Measurements from ENCODE around the gene PLAAT4.
A peak's percentile ranks its signal among the peaks of the same experiment; 100 is the strongest.

PLAAT4 gene

GRCh38 chr11:63557570-63557969 lies 21.0 kb downstream of the PLAAT4 start:
- DNase-seq (ENCODE audit: low read depth): no peak
- H3K4me3 ChIP-seq (ENCODE audit: low read depth, low read length): no peak overlapping the region
- TF ChIP-seq, protein P1, sequence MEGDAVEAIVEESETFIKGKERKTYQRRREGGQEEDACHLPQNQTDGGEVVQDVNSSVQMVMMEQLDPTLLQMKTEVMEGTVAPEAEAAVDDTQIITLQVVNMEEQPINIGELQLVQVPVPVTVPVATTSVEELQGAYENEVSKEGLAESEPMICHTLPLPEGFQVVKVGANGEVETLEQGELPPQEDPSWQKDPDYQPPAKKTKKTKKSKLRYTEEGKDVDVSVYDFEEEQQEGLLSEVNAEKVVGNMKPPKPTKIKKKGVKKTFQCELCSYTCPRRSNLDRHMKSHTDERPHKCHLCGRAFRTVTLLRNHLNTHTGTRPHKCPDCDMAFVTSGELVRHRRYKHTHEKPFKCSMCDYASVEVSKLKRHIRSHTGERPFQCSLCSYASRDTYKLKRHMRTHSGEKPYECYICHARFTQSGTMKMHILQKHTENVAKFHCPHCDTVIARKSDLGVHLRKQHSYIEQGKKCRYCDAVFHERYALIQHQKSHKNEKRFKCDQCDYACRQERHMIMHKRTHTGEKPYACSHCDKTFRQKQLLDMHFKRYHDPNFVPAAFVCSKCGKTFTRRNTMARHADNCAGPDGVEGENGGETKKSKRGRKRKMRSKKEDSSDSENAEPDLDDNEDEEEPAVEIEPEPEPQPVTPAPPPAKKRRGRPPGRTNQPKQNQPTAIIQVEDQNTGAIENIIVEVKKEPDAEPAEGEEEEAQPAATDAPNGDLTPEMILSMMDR (IDR thresholded peaks at IDR 0.05; ENCODE audit: insufficient read depth, low read depth, low read length, missing control alignments): no peak

DNA sequence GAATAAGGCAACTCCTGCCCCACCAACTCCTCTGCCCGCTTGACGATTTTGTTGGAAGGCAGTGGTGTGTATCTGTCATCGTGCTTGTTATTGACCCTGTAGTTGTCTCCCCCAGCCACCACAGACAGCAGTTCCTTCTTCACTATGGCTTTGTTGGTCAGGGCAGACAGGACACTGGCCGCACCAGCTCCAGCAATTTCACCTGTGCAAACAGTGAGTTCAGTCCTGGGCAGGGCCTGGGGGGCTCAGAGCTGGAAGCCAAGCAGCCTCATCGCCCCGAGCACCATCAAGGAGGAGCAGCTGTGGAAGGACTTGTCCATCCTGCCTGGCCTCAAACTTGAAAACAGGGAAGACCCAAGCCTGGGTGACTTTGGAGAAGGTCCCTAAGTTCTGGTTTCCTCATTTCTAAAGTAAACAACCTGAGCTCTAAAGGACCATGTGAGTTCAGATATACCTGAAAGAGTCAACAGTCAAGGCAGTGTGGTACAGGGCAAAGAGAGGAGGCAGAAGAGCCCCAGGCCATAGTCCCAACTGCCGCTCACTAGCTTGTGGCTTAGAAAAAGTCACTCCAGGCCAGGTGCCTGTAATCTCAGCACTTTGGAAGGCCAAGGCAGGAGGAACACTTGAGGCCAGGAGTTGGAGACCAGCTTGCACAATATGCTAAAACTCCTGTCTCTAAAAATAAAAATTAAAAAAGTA lies 22.0 kb downstream of the PLAAT4 start:
- no peak for DNase-seq (ENCODE audit: low read depth)
- no peak overlapping the region for H3K4me3 ChIP-seq (ENCODE audit: low read depth, low read length)
- TF ChIP-seq, protein P1 (IDR thresholded peaks at IDR 0.05; ENCODE audit: insufficient read depth, low read depth, low read length, missing control alignments): no peak

DNA sequence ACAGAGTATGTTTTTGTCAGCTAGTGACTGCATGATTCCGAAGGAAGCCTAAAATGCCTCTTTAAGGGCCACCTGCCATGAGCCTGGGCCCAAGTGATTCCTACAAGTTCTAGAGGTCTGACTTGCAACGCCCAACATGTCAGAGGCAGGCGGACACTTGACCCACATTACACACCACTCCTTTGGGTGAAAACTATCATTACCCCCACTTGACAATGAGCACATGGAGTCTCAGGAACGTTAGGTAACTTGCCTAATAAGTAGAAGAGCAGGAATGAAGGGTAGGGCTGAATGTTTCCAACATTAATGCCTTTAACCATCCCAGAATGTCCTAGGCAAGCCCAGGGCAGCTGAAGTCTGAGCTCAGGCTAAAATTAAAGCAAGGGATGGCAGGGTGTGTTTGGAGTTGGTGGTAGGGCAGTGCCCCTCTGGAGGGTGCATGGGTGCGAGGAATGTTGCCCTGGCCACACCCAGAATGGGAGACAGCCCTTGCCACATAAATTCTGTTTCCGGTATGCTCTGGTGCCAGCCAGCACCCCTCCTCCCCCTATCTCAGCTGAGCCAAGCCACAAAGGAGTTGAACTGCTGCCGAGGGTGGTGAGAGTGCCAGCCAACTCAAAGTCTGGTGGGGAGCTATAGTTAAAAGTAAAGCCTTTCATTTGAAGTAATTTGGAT lies 24.0 kb downstream of the PLAAT4 start:
- DNase-seq (ENCODE audit: low read depth): no peak
- no peak overlapping the region for H3K4me3 ChIP-seq (ENCODE audit: low read depth, low read length)
- TF ChIP-seq, protein P1 (IDR thresholded peaks at IDR 0.05; ENCODE audit: insufficient read depth, low read depth, low read length, missing control alignments): no peak

GRCh38 chr11:63563201-63564055 lies 26.8 kb downstream of the PLAAT4 start, which contains the start of gene PLAAT2:
Gene PLAAT2 (minus strand): TSS chr11:63563379. CDS start chr11:63563324, 55 bp downstream.
- TF ChIP-seq, protein P1 (IDR thresholded peaks at IDR 0.05; ENCODE audit: insufficient read depth, low read depth, low read length, missing control alignments): no peak
- DNase-seq (ENCODE audit: low read depth): peak; percentile 81
- H3K4me3 ChIP-seq (ENCODE audit: low read depth, low read length): peak within 1 kb of the TSS; percentile 13

GRCh38 chr11:63564056-63564774 lies 27.6 kb downstream of the PLAAT4 start:
- peak; percentile 93 for DNase-seq (ENCODE audit: low read depth)
- H3K4me3 ChIP-seq (ENCODE audit: low read depth, low read length): peak overlapping the region; percentile 13
- TF ChIP-seq, protein P1 (IDR thresholded peaks at IDR 0.05; ENCODE audit: insufficient read depth, low read depth, low read length, missing control alignments): no peak

DNA sequence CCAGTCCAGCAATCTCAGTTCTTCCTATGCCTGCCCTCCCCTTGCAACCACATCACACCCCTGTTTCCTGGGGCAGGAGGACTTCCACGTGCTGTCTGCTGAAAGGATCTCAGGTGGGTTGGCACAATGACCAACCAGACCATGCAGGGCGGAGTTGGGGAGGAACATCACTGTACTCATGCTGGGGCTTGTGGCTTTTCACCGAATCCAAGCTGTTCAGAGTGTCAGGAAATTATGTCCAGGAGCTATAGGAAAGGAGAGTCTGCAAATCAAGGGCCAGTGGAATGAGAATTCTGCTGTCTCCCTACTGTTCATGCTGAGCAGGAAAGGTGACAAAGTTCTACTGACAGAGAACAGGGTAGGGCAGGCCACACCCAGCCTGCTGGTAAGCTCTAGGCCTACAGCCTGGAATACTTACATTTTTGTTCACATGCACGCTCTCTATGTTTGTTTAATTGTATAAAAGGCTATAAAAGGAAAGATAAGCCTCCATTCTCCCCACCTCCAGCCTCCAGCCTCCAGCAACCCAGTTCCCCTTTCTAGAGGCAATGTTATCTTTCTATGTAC lies 28.3 kb downstream of the PLAAT4 start:
- TF ChIP-seq, protein P1 (IDR thresholded peaks at IDR 0.05; ENCODE audit: insufficient read depth, low read depth, low read length, missing control alignments): no peak
- H3K4me3 ChIP-seq (ENCODE audit: low read depth, low read length): no peak overlapping the region
- peak; percentile 41 for DNase-seq (ENCODE audit: low read depth)

Data from GM12865 (cell line).